Measurements from ENCODE around the gene ATXN2L.

The ATXN2L gene

GRCh38 chr16:28875134-28876018 lies 52.6 kb downstream of the ATXN2L start:
- Histone ChIP-seq H4K8ac (ENCODE audit: low read length) (no peak overlapping the region), H2AK5ac (ENCODE audit: low read length, severe bottlenecking) (no peak overlapping the region), H3K9ac (ENCODE audit: low read length) (no peak overlapping the region), H3K79me1 (replicated peaks; ENCODE audit: low read length, poor library complexity, severe bottlenecking) (peaks cover 41% of the 10 kb centered on the region), H3K4me2 (ENCODE audit: low read length, poor library complexity, severe bottlenecking) (no peak overlapping the region), H3K4ac (ENCODE audit: low read depth in 1 of 2, low read length in 2 of 2) (no peak overlapping the region), H4K91ac (ENCODE audit: low read length) (no peak overlapping the region), H3K27ac (ENCODE audit: low read length, poor library complexity, severe bottlenecking) (no peak overlapping the region), H2BK15ac (ENCODE audit: low read depth, poor library complexity, severe bottlenecking) (no peak overlapping the region), H3K36me3 (ENCODE audit: control insufficient read depth in 1 of 2, insufficient read depth in 2 of 2, low read depth in 1 of 2, low read length in 2 of 2) (peaks cover 37 to 66% of the 10 kb centered on the region in 2 experiments), H3K14ac (ENCODE audit: low read length in 2 of 2) (no peak overlapping the region), H3K23ac (ENCODE audit: low read length in 2 of 2) (no peak overlapping the region), H2BK5ac (ENCODE audit: low read depth, low read length, poor library complexity, severe bottlenecking) (no peak overlapping the region), H2AFZ (ENCODE audit: low read depth, low read length) (no peak overlapping the region), H3K27me3 (ENCODE audit: control insufficient read depth in 1 of 2, insufficient read depth in 1 of 2, low read length in 2 of 2) (peaks cover 0 to under 1% of the 10 kb centered on the region in 2 experiments), H3K4me1 (ENCODE audit: control insufficient read depth, insufficient read depth, low read depth, low read length) (peaks cover 22% of the 10 kb centered on the region), H2BK120ac (ENCODE audit: low read depth, low read length) (no peak overlapping the region), H2BK12ac (ENCODE audit: low read length in 2 of 2) (no peak overlapping the region), H3K18ac (ENCODE audit: low read depth in 1 of 2, low read length in 2 of 2) (no peak overlapping the region), H3K9me3 (ENCODE audit: control insufficient read depth, low read length) (no peaks in the 10 kb centered on the region), H3K4me3 (ENCODE audit: insufficient read depth in 1 of 2, low read depth in 1 of 2, low read length in 2 of 2) (no peak overlapping the region)
- DNase-seq: no peak
- WGBS: 77% methylated on average over 9 of the region's 13 CpGs

- no peak overlapping the region for H3K4me3 ChIP-seq (ENCODE audit: insufficient read depth in 1 of 2, low read depth in 1 of 2, low read length in 2 of 2)
- DNase-seq: no peak
- H2BK5ac ChIP-seq (ENCODE audit: low read depth, low read length, poor library complexity, severe bottlenecking): no peak overlapping the region
- 83% methylated on average over 13 of the region's 17 CpGs for WGBS
- no peak overlapping the region for H3K9ac ChIP-seq (ENCODE audit: low read length)
- no peak overlapping the region for H3K18ac ChIP-seq (ENCODE audit: low read depth in 1 of 2, low read length in 2 of 2)
- no peak overlapping the region for H2BK15ac ChIP-seq (ENCODE audit: low read depth, poor library complexity, severe bottlenecking)
- H4K91ac ChIP-seq (ENCODE audit: low read length): no peak overlapping the region
- no peak overlapping the region for H4K8ac ChIP-seq (ENCODE audit: low read length)
- peaks cover 29 to 59% of the 10 kb centered on the region in 2 experiments for H3K36me3 ChIP-seq (ENCODE audit: control insufficient read depth in 1 of 2, insufficient read depth in 2 of 2, low read depth in 1 of 2, low read length in 2 of 2)
- peaks cover 26% of the 10 kb centered on the region for H3K4me1 ChIP-seq (ENCODE audit: control insufficient read depth, insufficient read depth, low read depth, low read length)
- H3K27me3 ChIP-seq (ENCODE audit: control insufficient read depth in 1 of 2, insufficient read depth in 1 of 2, low read length in 2 of 2): peaks cover 4 to 8% of the 10 kb centered on the region in 2 experiments
- no peaks in the 10 kb centered on the region for H3K9me3 ChIP-seq (ENCODE audit: control insufficient read depth, low read length)
- no peak overlapping the region for H3K23ac ChIP-seq (ENCODE audit: low read length in 2 of 2)
- no peak overlapping the region for H2BK12ac ChIP-seq (ENCODE audit: low read length in 2 of 2)
- H3K79me1 ChIP-seq (replicated peaks; ENCODE audit: low read length, poor library complexity, severe bottlenecking): peaks cover 36% of the 10 kb centered on the region
- no peak overlapping the region for H3K14ac ChIP-seq (ENCODE audit: low read length in 2 of 2)
- H2BK120ac ChIP-seq (ENCODE audit: low read depth, low read length): no peak overlapping the region
- no peak overlapping the region for H3K4ac ChIP-seq (ENCODE audit: low read depth in 1 of 2, low read length in 2 of 2)
- H2AFZ ChIP-seq (ENCODE audit: low read depth, low read length): no peak overlapping the region
- no peak overlapping the region for H3K4me2 ChIP-seq (ENCODE audit: low read length, poor library complexity, severe bottlenecking)
- no peak overlapping the region for H3K27ac ChIP-seq (ENCODE audit: low read length, poor library complexity, severe bottlenecking)
- H2AK5ac ChIP-seq (ENCODE audit: low read length, severe bottlenecking): no peak overlapping the region
These were observed 53.3 kb downstream of the ATXN2L start for GRCh38 chr16:28876019-28876659.

GRCh38 chr16:28876973-28877654 lies 54.3 kb downstream of the ATXN2L start:
- no peak overlapping the region for H3K4me3 ChIP-seq (ENCODE audit: insufficient read depth in 1 of 2, low read depth in 1 of 2, low read length in 2 of 2)
- H3K36me3 ChIP-seq (ENCODE audit: control insufficient read depth in 1 of 2, insufficient read depth in 2 of 2, low read depth in 1 of 2, low read length in 2 of 2): peaks cover 21 to 49% of the 10 kb centered on the region in 2 experiments
- H2BK120ac ChIP-seq (ENCODE audit: low read depth, low read length): no peak overlapping the region
- no peak overlapping the region for H3K4me2 ChIP-seq (ENCODE audit: low read length, poor library complexity, severe bottlenecking)
- peaks cover 4 to 11% of the 10 kb centered on the region in 2 experiments for H3K27me3 ChIP-seq (ENCODE audit: control insufficient read depth in 1 of 2, insufficient read depth in 1 of 2, low read length in 2 of 2)
- H3K18ac ChIP-seq (ENCODE audit: low read depth in 1 of 2, low read length in 2 of 2): no peak overlapping the region
- peak overlapping the region; percentile 18 for H3K9ac ChIP-seq (ENCODE audit: low read length)
- no peak overlapping the region for H3K14ac ChIP-seq (ENCODE audit: low read length in 2 of 2)
- H2BK12ac ChIP-seq (ENCODE audit: low read length in 2 of 2): no peak overlapping the region
- H3K27ac ChIP-seq (ENCODE audit: low read length, poor library complexity, severe bottlenecking): no peak overlapping the region
- no peaks in the 10 kb centered on the region for H3K9me3 ChIP-seq (ENCODE audit: control insufficient read depth, low read length)
- peaks cover 29% of the 10 kb centered on the region for H3K79me1 ChIP-seq (replicated peaks; ENCODE audit: low read length, poor library complexity, severe bottlenecking)
- WGBS: 62% methylated on average over 10 of the region's 12 CpGs
- no peak overlapping the region for H4K8ac ChIP-seq (ENCODE audit: low read length)
- peaks cover 26% of the 10 kb centered on the region for H3K4me1 ChIP-seq (ENCODE audit: control insufficient read depth, insufficient read depth, low read depth, low read length)
- H2BK5ac ChIP-seq (ENCODE audit: low read depth, low read length, poor library complexity, severe bottlenecking): no peak overlapping the region
- DNase-seq: no peak
- H2AK5ac ChIP-seq (ENCODE audit: low read length, severe bottlenecking): no peak overlapping the region
- no peak overlapping the region for H3K23ac ChIP-seq (ENCODE audit: low read length in 2 of 2)
- no peak overlapping the region for H2AFZ ChIP-seq (ENCODE audit: low read depth, low read length)
- H3K4ac ChIP-seq (ENCODE audit: low read depth in 1 of 2, low read length in 2 of 2): no peak overlapping the region
- no peak overlapping the region for H4K91ac ChIP-seq (ENCODE audit: low read length)
- H2BK15ac ChIP-seq (ENCODE audit: low read depth, poor library complexity, severe bottlenecking): no peak overlapping the region

GRCh38 chr16:28877655-28878000 lies 54.8 kb downstream of the ATXN2L start:
- no peak overlapping the region for H3K4me3 ChIP-seq (ENCODE audit: insufficient read depth in 1 of 2, low read depth in 1 of 2, low read length in 2 of 2)
- H4K8ac ChIP-seq (ENCODE audit: low read length): no peak overlapping the region
- H3K4me1 ChIP-seq (ENCODE audit: control insufficient read depth, insufficient read depth, low read depth, low read length): peaks cover 26% of the 10 kb centered on the region
- H4K91ac ChIP-seq (ENCODE audit: low read length): no peak overlapping the region
- no peak overlapping the region for H2BK5ac ChIP-seq (ENCODE audit: low read depth, low read length, poor library complexity, severe bottlenecking)
- H2BK15ac ChIP-seq (ENCODE audit: low read depth, poor library complexity, severe bottlenecking): no peak overlapping the region
- H3K9ac ChIP-seq (ENCODE audit: low read length): no peak overlapping the region
- no peaks in the 10 kb centered on the region for H3K9me3 ChIP-seq (ENCODE audit: control insufficient read depth, low read length)
- H3K18ac ChIP-seq (ENCODE audit: low read depth in 1 of 2, low read length in 2 of 2): no peak overlapping the region
- no peak overlapping the region for H3K4me2 ChIP-seq (ENCODE audit: low read length, poor library complexity, severe bottlenecking)
- no peak overlapping the region for H2BK12ac ChIP-seq (ENCODE audit: low read length in 2 of 2)
- H3K79me1 ChIP-seq (replicated peaks; ENCODE audit: low read length, poor library complexity, severe bottlenecking): peaks cover 25% of the 10 kb centered on the region
- peaks cover 15 to 45% of the 10 kb centered on the region in 2 experiments for H3K36me3 ChIP-seq (ENCODE audit: control insufficient read depth in 1 of 2, insufficient read depth in 2 of 2, low read depth in 1 of 2, low read length in 2 of 2)
- H3K14ac ChIP-seq (ENCODE audit: low read length in 2 of 2): no peak overlapping the region
- H3K27ac ChIP-seq (ENCODE audit: low read length, poor library complexity, severe bottlenecking): no peak overlapping the region
- H2BK120ac ChIP-seq (ENCODE audit: low read depth, low read length): no peak overlapping the region
- H2AFZ ChIP-seq (ENCODE audit: low read depth, low read length): no peak overlapping the region
- 92% methylated on average over 2 of the region's 2 CpGs for WGBS
- DNase-seq: no peak
- H3K27me3 ChIP-seq (ENCODE audit: control insufficient read depth in 1 of 2, insufficient read depth in 1 of 2, low read length in 2 of 2): peaks cover 4 to 16% of the 10 kb centered on the region in 2 experiments
- H3K4ac ChIP-seq (ENCODE audit: low read depth in 1 of 2, low read length in 2 of 2): no peak overlapping the region
- no peak overlapping the region for H3K23ac ChIP-seq (ENCODE audit: low read length in 2 of 2)
- no peak overlapping the region for H2AK5ac ChIP-seq (ENCODE audit: low read length, severe bottlenecking)

Measured in mesenchymal stem cell (in vitro differentiated cells and primary cell).